Stimulated activated CD4-positive, alpha-beta T cell treated with anti-CD3 and anti-CD28 coated beads, TNF-alpha, amount 100 ng/mL, for 4 hours (primary cell): ENCODE results near the gene SH3GLB2.
A peak's percentile ranks its signal among the peaks of the same experiment; 100 is the strongest.
"Not testable (repeated sequence)": the region's sequence is repeated elsewhere in the genome, so short reads cannot be mapped to it uniquely, and the experiment has no call there.

Source experiments
- DNase-seq, 3 experiments: peaks; one replicate each; pipeline ENCODE4 v3.0.0-alpha.2; 2020; ENCODE audit warnings: low read depth in 3 of 3

Gene SH3GLB2

GRCh38 chr9:129022037-129022436 is 6.1 kb downstream of the SH3GLB2 start:
- no peak for DNase-seq

GRCh38 chr9:129021091-129021490 is 7.0 kb downstream of the SH3GLB2 start:
- no peak for DNase-seq

GRCh38 chr9:129014608-129015007 is 13.5 kb downstream of the SH3GLB2 start:
- DNase-seq: no peak

- DNase-seq: no peak
These were observed 14.0 kb downstream of the SH3GLB2 start for GRCh38 chr9:129014124-129014523.

GRCh38 chr9:129013674-129014073 is 14.5 kb downstream of the SH3GLB2 start:
- no peak for DNase-seq

- DNase-seq: no peak
These were observed 15.2 kb downstream of the SH3GLB2 start for GRCh38 chr9:129012893-129013448.

- DNase-seq: no peak
These were observed 15.8 kb downstream of the SH3GLB2 start for GRCh38 chr9:129012343-129012742.

GRCh38 chr9:129011761-129012181 is 16.4 kb downstream of the SH3GLB2 start:
- no peak for DNase-seq

- no peak for DNase-seq
These were observed 17.0 kb downstream of the SH3GLB2 start for GRCh38 chr9:129011170-129011569.

- no peak for DNase-seq
These were observed 17.7 kb downstream of the SH3GLB2 start for GRCh38 chr9:129010267-129010975.

- DNase-seq: no peak
These were observed 18.5 kb downstream of the SH3GLB2 start for GRCh38 chr9:129009584-129010141.

GRCh38 chr9:129008986-129009583 is 19.0 kb downstream of the SH3GLB2 start:
- no peak for DNase-seq

GRCh38 chr9:129008469-129008965 is 19.6 kb downstream of the SH3GLB2 start:
- DNase-seq: no peak

- no peak for DNase-seq
These were observed 20.2 kb downstream of the SH3GLB2 start for GRCh38 chr9:129007766-129008468.

GRCh38 chr9:129007035-129007765 is 20.9 kb downstream of the SH3GLB2 start:
- DNase-seq: no peak

GRCh38 chr9:129006328-129007034 is 21.6 kb downstream of the SH3GLB2 start:
- DNase-seq: peak in 2 of 3 experiments; percentile 18 to 30

GRCh38 chr9:129005336-129005997 is 22.7 kb downstream of the SH3GLB2 start:
- no peak for DNase-seq

GRCh38 chr9:129004173-129004572 is 24.0 kb downstream of the SH3GLB2 start:
- DNase-seq: not testable (repeated sequence)

GRCh38 chr9:129002992-129003391 is 25.1 kb downstream of the SH3GLB2 start:
- DNase-seq: no peak
